Measurements from ENCODE around the gene SVOP.
"Not testable (repeated sequence)": the region's sequence is repeated elsewhere in the genome, so short reads cannot be mapped to it uniquely, and the experiment has no call there.

Gene SVOP

DNA sequence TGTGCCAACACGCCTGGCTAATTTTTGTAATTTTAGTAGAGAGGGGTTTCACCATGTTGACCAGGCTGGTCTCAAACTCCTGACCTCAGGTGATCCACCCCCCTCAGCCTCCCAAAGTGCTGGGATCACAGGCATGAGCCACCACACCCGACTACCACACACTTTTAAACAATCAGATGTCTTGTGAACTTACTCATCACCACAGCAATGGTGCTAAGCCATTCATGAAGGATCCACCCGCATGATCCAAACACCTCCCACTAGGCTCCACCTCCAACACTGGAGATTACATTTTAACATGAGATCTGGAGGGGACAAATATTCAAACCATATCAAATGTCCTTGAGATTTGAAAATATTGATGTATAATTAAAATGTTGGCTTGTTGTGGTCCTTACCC is 7.8 kb upstream of the SVOP start:
- not testable (repeated sequence) for DNase-seq

DNA sequence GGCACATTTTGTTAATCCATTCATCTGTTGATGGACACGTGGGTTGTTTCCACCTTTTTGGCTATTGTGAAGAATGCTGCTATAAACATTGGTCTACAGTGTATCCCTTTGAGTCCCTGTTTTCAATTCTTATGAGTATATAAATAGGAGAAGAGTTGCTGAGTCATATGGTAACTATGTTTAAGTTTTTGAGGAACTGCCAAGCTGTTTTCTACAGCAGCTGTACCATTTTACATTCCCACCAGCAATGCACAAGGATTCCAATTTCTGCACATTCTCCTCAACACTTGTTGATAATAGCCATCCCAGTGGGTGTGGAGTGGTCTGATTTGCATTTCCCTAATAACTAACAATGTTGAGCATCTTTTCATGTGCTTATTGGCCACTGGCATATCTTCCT is 6.9 kb upstream of the SVOP start:
- no peak for DNase-seq

DNA sequence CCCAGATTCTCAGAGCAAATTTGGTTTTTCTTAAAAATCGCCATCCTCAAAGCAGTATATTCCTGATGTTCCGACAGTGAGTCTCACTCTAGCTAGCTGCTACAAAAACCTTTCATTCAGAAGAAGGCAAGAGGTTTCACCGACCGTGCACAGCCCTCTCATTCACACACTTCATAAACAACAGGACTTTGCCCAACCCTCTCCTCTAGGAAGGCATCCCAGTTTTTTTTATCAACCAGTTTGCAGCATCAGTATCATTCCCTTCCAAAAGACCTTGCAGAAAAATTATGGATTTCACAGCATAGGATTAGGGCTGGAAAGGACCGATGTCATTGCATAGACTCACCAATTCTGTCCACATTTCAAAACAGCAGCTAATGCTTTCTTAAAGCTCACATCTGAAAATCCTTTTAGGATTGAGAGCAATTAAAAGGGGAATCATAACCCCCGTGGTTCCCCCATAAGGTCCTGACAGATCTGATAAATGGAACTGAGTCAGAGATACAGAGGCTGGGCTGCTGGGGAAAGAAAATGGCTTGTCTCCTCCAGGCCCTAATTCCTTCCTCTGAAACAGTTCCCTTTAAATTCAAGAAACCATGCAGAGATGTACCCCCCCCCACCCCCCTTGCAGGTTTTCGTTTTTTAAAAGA is 597 bp downstream of the SVOP start:
- DNase-seq = no peak

DNA sequence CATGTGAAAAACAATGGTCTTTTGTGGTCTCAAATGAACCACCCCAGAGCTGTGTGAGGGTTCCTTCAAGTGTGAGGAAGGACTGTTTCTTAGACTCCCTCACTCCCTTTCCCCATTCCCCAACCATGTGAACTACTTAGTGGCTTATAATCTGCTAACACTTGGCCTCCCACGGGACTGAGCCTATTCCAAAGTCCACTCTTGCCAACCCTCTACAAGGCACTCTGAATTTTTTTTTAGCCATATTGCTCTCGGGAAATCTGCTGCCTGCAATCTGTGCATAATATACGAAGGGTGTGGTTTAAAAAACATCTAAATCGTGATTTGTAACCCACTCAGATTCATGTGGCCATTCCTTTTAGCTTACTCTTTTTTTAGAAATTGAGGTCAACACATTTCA is 2.6 kb downstream of the SVOP start:
- no peak for DNase-seq

DNA sequence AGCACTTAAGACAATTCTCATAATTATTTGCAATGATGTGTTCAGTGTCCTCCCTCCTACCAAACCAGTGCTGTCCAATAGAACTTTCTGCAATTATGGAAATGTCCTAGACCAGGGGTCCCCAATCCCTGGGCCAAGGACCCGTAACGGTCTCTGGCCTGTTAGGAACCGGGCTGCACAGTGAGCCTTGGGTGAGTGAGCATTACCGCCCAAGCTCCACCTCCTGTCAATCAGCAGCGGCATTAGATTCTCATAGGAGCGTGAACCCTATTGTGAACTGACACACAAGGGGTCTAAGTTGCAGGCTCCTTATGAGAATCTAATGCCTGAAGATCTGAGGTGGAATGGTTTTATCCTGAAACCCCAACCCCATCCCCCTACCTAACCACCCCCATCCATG is 3.9 kb downstream of the SVOP start:
- DNase-seq = no peak

DNA sequence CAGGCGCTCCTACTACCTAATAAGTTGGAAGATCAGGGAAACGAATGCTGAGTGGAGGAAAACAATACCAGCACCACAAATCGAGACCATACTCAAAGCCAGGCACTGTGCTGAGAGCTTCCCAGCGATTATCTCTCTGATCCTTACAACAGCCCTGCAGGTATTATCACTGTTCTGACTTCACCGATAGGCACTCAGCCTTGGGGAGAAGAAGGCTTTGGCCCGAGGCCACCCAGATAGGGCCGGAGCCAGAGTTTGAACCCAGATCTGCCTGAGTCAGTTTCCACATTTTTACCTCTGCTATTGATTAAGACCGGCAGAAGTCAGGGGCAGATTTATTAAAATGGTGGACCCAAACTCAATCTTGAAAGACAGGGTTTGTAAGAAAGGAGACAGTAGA is 4.9 kb downstream of the SVOP start:
- DNase-seq = no peak

DNA sequence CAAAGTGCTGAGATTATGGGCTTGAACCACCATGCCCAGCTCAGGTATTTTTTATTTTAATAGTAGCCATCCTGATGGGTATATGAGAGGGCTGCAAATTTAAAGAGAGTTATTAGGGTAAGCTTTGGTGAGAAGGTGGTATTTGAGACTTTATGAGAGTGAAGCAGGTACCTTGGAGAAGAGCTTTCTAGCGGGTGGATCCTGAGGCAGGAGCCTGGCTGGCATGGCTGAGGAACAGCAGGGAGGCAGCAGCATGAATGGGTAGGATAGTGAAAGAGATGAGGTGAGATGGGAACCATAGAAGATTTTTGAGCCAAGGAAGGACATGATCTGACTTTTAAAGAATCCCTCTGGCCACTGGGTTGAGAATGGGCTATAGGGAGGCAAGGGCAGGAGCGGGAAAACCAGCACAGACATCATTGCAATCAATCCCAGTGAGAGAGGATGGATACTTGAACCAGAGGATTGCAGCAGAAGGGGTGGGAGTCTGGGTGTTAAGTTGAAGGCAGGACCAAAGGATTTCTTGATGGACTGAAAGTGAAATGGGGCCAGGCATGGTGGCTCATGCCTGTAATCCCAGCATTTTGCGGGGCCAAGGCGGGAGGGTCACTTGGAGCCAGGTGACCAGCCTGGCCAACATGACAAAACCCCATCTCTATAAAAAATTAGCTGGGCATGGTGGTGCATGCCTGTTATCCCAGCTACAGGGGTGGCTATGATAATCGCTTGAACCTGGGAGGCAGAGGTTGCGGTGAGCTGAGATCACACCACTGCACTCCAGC is 5.7 kb downstream of the SVOP start:
- DNase-seq = no peak

DNA sequence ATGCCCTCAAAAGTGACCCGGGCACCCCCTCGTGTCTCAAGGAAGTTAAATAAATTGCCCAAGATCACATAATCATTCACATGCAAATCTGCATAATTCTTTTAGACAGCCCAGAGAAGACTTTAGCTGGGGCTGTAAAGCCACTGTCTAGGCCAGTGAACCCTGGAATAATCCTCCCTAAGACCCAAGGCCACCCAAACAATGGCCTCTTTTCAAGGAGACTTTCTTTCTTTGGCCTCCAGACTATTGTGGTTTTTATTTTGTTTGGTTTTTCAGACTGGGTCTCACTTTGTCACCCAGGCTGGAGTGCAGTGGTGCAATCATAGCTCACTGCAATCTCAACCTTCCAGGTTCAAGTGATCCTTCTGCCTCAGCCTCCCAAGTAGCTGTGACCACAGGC is 10.6 kb downstream of the SVOP start:
- no peak for DNase-seq

DNA sequence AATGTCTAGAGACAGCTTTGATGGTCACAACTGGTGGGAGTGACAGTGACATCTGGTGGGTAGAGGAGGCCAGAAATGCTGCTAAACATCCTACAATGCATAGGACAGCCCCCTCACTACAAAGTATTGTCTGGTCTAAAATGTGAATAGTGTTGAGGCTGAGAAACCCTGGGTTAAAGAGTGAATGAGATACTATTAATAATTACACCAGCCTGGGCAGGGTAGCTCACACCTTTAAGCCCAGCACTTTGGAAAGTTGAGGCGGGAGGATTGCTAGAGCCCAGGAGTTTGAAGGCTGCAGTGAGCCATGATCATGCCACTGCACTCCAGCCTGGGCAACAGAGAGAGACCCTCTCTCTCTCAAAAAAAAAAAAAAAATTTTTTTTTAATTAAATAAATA is 11.1 kb downstream of the SVOP start:
- DNase-seq = no peak

DNA sequence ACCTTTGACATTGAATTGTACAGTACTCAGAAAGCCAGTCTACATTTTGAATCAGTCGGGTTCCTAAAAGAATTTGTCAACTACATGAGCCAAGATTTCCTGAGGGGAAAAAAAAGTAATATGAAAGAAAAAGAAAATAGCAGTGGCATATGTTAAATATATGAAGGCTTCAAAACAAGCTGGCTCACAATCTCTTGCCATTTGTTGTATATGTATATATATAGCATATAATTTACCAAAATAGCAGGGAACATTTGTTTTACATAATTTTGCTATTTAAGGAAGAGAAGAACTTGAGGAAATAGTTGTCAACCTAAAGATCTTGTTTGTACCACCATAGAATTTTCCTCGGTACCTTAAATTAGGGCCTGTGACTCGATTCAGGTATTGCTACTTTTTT is 16.9 kb downstream of the SVOP start:
- DNase-seq = no peak

DNA sequence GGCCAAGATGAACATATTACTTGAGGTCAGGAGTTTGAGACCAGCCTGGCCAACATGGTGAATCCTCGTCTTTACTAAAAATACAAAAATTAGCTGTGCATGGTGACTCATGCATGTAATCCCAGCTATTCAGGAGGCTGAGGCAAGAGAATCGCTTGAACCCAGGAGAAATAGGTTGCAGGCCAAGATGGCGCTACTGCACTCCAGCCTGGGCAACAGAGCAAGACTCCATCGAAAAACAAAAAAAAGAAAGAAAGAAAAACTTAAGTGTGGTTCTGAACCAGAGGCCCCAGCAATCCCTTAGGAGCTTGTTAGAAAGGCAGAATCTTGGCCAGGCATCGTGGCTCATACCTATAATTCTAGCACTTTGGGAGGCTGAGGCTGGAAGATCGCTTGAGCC is 24.5 kb downstream of the SVOP start:
- no peak for DNase-seq

DNA sequence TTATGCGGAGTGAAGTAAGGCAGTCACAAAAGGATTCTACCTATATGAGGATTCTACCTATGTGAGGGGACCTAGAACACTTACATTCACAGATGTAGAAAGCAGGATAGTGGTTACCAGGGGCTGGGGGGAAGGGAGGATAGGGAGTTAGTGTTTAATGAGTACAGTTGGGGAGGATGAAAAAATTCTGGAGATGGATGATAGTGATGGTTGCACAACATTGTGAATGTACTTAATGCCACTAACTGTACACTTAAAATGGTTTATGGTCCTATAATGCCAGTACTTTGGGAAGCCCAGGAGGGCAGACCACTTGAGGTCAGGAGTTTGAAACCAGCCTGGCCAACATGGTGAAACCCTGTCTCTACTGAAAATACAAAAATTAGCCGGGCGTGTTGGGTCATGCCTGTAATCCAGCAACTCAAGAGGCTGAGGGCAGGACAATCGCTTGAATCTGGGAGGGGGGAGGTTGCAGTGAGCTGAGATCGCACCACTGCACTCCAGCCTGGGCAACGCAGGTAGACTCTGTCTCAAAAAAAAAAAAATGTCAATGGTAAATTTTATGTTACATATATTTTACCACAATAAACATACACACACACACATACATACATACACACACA is 25.4 kb downstream of the SVOP start:
- DNase-seq = no peak

DNA sequence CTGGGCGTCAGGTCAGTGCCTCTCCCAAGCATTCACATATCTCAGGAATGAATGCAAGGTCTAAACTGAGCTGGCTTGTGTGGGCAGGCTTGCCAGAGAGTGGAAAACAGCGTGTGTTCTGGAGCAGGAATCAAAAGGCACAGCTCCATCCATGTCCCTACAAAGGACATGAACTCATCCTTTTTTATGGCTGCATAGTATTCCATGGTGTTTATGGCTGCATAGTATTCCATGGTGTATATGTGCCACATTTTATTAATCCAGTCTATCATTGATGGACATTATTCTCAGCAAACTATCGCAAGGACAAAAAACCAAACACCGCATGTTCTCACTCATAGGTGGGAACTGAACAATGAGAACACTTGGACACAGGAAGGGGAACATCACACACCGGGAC is 30.8 kb downstream of the SVOP start:
- not testable (repeated sequence) for DNase-seq

DNA sequence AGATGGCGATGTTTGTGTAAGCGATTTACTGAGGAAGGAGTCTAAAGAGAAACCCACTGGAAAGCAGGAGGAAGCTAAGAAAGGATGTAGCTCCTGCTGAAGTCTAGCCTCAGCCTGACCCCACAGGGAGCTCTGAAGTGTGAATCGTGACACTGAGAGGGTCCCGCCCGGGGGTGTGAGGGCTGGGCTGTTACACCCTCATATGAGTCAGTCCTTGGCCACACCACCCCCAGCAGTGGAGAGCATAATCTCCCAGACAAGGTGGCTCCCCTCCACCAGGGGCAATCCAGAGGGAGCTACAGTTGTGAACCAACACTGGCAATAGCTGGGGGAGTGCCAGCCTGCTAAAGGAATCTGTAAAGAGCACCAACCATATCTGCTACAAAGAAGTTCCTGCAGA is 31.5 kb downstream of the SVOP start:
- no peak for DNase-seq

DNA sequence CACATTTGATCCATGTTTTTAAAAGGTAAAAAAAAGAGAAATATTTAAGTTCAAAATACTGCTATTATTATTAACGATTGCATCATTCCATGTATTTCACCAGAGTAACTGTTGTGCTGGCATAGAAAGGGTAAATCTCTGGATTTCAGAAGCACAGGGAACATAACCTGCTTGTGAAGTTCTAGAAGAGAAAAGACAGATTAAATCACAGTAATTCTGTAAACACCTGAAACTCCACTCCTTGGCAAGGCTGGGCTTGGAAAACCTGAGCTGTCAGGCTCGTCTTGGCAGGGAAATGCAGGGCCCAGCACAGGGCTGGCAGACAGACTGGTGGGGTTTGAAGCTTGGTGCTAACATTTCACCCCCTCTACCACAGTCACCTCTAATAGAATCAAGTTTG is 35.1 kb downstream of the SVOP start:
- no peak for DNase-seq

DNA sequence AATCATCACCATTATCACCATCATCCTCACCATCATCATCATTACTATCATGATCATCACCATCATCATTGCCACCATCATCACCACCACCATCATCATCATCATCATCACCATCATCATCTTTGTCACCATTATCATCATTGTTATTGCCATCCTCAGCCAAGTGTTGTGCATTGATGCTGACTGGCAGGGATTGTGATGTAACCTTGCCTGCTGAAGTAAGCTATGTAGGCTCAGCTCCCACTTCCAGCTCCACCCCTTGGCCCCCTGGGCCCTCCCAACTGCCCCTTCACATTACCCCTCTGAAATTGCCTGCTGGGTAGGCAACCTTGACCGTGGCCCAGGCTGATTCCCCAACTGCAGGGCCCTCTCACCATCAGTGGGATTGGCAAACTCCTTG is 37.6 kb downstream of the SVOP start:
- DNase-seq = no peak

DNA sequence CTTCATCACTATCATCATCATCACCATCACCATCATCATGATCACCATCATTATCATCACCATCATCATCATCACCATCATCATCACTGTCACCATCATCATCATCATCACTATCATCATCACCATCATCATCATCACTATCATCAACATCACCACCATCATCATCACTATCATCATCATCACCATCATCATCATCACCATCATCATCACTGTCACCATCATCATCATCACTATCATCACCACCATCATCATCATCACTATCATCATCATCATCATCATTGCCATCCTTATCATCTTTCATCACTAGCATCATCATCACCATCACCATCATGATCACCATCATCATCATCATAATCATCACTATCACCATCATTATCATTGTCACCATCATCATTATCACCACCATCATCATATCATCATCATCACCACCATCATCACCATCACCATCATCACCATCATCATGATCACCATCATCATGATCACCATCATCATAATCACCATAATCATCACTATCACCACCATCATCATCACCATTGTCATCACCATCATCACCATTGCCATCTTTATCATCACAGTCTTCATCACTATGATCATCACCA is 38.1 kb downstream of the SVOP start:
- DNase-seq = no peak

DNA sequence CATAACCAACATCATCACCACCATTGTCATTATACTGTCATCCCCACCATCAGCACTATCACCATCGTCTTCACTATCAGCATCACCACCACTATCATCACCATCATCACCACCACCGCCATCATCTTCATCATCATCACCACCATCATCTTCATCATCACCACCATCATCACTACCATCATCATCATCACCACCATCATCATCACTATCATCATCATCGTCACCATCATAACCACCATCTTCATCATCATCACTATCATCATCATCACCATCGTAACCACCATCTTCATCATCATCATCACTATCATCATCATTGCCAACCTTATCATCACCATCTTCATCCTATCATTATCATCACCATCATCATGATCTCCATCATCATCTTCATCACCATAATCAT is 39.0 kb downstream of the SVOP start:
- no peak for DNase-seq

DNA sequence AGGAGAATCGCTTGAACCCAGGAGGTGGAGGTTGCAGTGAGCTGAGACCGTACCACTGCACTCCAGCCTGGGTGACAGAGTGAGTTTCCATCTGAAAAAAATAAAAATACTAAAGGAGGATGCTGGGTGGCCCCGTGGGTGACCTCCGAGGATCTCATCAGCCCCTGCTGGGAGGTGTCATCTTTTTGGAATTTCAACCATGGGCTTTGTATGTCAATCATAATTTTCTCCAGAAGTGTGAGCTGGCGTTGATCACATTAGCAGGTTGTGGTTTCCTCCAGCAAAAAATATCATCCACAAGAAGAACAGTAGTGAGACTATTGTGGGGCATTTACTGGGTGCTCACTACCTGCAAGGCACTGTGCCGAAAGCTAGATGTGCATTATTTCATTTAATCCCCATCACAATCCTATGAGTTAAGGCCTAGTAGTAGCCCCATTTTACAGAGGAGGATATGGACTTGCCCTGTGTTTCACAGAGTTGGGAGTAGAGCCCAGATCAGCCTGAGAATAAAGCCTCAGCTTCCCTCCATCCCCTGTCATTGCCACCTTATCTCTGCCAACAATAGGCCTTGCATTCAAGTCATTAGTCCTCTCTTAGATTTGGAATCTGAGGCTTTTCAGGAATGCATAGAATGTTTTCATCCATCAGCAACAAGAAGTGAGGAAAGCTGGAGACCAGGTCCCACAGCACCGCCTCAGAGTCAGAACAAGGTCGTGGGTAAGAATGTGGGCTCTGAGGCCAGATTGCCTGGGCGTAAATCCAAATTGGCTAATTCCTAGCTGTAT is 39.8 kb downstream of the SVOP start:
- peak; percentile 21 for DNase-seq

DNA sequence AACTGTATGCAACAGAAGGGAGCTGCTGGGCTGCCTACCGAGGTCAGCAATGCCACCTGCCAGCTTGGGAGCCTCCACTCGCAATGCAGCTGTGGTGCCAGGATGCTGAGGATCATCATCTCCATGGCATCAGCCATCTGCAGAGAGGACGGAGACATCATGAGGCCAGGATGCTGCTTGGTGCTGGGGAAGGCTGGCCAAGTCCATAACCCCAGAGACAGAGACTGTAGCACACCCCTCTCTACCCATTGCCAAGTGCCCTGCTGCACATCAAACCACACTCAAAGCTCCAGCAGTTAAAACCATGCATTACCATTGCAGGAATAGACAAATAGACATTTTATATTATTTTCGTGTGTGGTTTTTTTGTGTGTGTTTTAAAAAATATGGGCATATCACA is 43.5 kb downstream of the SVOP start:
- DNase-seq = no peak

DNA sequence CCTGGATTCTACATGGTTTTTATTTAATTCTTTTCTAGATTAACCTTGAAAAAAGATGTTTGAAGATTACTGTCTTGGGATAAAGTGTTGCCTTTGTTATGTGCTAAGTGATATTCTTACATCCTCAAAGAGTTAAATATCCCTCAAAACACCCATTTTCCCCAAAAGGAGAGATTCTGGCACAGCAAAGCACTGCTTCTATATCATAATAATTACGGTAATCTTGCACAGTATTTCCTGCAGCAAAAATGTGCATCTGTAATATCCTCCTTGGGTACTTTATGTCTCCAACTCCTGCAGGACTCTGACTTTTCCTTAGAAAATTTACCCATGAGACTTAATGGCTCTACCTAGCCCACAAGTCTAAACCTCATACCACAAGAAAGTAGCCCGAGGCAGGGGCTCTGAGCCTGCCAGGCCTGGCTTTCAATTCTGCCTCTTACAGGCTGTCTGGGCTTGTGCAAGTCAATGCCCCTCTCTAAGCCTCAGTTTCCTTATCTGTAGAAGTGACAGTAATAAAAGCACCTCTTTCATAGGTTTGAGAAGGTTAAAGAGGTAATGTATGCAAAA is 45.8 kb downstream of the SVOP start:
- DNase-seq = no peak

DNA sequence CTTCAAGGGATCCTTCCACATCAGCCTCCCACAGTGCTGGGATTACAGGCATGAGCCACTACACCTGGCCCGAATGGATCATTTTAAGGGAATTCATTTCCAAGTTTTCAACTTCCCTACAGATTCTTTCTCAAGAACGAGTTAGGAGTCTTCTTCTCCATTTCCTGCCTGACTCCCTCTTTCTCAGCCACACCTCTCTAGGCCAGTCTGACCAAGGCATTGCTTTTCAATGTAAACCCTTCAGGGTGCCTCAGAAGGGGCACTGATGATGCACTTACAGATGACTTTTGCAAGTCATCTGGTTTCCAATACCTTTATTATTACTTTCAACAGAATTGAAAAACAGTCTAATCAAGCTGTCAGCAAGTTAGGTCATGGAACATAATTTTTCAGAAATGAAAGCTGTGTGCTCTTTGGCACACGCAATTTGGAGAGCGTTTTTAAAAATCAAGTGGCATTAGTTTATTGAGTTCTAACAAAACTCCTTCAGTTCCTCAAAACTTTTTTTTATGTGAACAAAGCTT is 47.2 kb downstream of the SVOP start:
- no peak for DNase-seq

DNA sequence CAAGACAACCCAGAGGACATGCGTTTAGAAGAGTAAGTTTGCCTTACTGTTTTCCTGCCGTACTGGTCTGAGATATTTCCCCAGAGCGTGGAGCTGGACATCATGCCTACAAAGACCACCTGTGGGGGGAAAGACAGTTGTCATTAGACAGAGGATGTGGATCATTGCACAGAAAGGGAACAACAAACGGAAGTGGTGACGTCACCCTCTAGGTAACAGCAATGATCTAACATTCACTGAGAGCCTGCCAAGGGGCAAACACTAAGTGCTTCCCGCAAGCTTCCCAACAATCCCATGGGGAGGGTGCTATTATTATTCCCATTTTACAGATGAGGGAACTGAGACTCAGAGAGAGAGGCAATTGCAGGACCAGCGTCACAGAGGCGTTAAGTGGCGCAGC is 48.5 kb downstream of the SVOP start:
- no peak for DNase-seq
